Activated T-helper 17 cell treated with anti-CD3 and anti-CD28 coated beads, Interleukin-2, amount 50 U/mL, for 72 hours (primary cell): ENCODE measurements around the gene KPNB1. TPM values are rescaled to one million over a fixed set of nuclear protein-coding genes. Genes with fewer than 3 reads are reported as not detected.
A peak's percentile ranks its signal among the peaks of the same experiment; 100 is the strongest.
"Not testable (repeated sequence)": the region's sequence is repeated elsewhere in the genome, so short reads cannot be mapped to it uniquely, and the experiment has no call there.

Experiments
- ATAC-seq: fragments of 150-1000 bp; cut with Tn5 transposase; replicated peaks from 2 replicates; pipeline ENCODE4 v1.10.0; 2021; ENCODE audit warnings: mild to moderate bottlenecking, moderate library complexity
- H3K27ac Mint-ChIP-seq: one replicate; pipeline ENCODE4 v1.8.0; 2022; ENCODE audit warnings: mixed read lengths
- H3K27me3 Mint-ChIP-seq: one replicate; pipeline ENCODE4 v1.8.0; 2022; ENCODE audit warnings: mixed read lengths
- H3K36me3 Mint-ChIP-seq: one replicate; pipeline ENCODE4 v1.8.0; 2022; ENCODE audit warnings: low read depth, mild to moderate bottlenecking, mixed read lengths
- H3K4me1 Mint-ChIP-seq: one replicate; pipeline ENCODE4 v1.8.0; 2022; ENCODE audit warnings: mixed read lengths
- H3K4me3 Mint-ChIP-seq: one replicate; pipeline ENCODE4 v1.8.0; 2022; ENCODE audit warnings: mild to moderate bottlenecking, mixed read lengths
- H3K9me3 Mint-ChIP-seq: one replicate; pipeline ENCODE4 v1.8.0; 2022; ENCODE audit warnings: mixed read lengths
- total RNA-seq, 2 donors: library from RNA; stranded (reverse); gene quantifications; one replicate each; pipeline ENCODE4 v1.2.3, GENCODE V29; 2022

The KPNB1 gene
- total RNA-seq, 2 donors from 2014 or later, result 451 to 724 TPM

- H3K27me3 Mint-ChIP-seq, result no peaks in the 10 kb centered on the region
- no peaks in the 10 kb centered on the region for H3K9me3 Mint-ChIP-seq
- ATAC-seq, result no peak
- no peak overlapping the region for H3K4me3 Mint-ChIP-seq
- H3K27ac Mint-ChIP-seq, result no peak overlapping the region
- peaks cover 100% of the 10 kb centered on the region for H3K36me3 Mint-ChIP-seq
- peaks cover 5% of the 10 kb centered on the region for H3K4me1 Mint-ChIP-seq
Observed at GRCh38 chr17:47676510-47677165, 26.9 kb downstream of the KPNB1 start.

GRCh38 chr17:47678196-47678595, 28.5 kb downstream of the KPNB1 start:
- no peak overlapping the region for H3K4me3 Mint-ChIP-seq
- peaks cover 8% of the 10 kb centered on the region for H3K4me1 Mint-ChIP-seq
- peak overlapping the region; percentile 28 for H3K27ac Mint-ChIP-seq
- ATAC-seq, result no peak
- H3K36me3 Mint-ChIP-seq, result peaks cover 100% of the 10 kb centered on the region
- H3K27me3 Mint-ChIP-seq, result no peaks in the 10 kb centered on the region
- no peaks in the 10 kb centered on the region for H3K9me3 Mint-ChIP-seq

GRCh38 chr17:47682138-47682537, 32.4 kb downstream of the KPNB1 start:
- Mint-ChIP-seq H3K36me3 (peaks cover 100% of the 10 kb centered on the region), H3K4me1 (peaks cover 8% of the 10 kb centered on the region), H3K27ac (peak overlapping the region; percentile 68), H3K27me3 (no peaks in the 10 kb centered on the region), H3K4me3 (no peak overlapping the region), H3K9me3 (no peaks in the 10 kb centered on the region)
- ATAC-seq, result no peak

DNA sequence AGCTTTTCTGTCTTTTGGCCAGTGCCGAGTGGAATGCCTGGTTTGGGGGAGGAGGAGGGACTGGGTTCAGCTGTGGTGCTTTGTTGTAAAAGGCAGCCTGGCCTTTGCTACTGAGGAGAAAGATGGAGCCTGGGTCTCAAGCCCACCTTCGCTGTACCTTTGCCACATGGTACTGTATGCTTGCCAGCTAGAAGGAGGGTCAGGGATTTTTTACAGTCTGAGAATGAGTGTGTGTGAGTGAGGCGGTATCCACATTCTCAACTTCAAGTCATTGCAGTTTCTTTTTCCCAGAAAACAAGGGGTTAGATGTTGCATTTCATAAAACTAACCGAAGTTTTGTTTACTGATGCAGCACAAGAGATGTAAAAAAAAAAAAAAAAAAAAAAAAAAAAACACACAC, 33.0 kb downstream of the KPNB1 start:
- peak; percentile 40 for ATAC-seq

DNA sequence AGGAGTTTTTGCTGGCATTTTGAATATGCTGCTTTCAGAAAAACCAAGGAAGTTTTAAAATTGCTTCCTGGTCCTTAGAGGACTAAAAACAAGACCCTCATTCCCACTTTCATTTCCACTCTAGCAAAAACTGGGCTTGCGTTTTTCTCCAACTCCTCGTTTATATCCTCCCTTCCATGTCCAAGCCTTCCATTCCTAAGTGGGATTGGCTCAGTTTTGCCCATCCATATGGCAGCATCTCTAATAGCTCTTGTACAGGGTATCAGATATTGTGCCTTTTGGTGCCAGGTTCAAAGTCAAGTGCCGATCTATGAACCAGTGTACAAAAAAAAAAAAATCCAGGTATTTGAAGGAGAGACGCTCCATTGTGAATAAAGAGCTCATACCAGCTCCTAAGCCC, 34.3 kb downstream of the KPNB1 start:
- Mint-ChIP-seq H3K27ac (peak overlapping the region; percentile 34), H3K4me1 (peaks cover 8% of the 10 kb centered on the region), H3K9me3 (no peaks in the 10 kb centered on the region), H3K27me3 (no peaks in the 10 kb centered on the region), H3K4me3 (no peak overlapping the region), H3K36me3 (peaks cover 81% of the 10 kb centered on the region)
- no peak for ATAC-seq

More for the DNA sequence above, 33.0 kb downstream of the KPNB1 start:
- not testable (repeated sequence) for H3K4me1 Mint-ChIP-seq, H3K4me3 Mint-ChIP-seq, H3K9me3 Mint-ChIP-seq, H3K27me3 Mint-ChIP-seq
- Mint-ChIP-seq H3K27ac (peak overlapping the region; percentile 68), H3K36me3 (peaks cover 94% of the 10 kb centered on the region)

GRCh38 chr17:47684535-47685193, 34.9 kb downstream of the KPNB1 start:
- H3K36me3 Mint-ChIP-seq, result peaks cover 75% of the 10 kb centered on the region
- H3K27me3 Mint-ChIP-seq, result no peaks in the 10 kb centered on the region
- ATAC-seq, result no peak
- H3K4me3 Mint-ChIP-seq, result no peak overlapping the region
- no peak overlapping the region for H3K27ac Mint-ChIP-seq
- peaks cover 8% of the 10 kb centered on the region for H3K4me1 Mint-ChIP-seq
- no peaks in the 10 kb centered on the region for H3K9me3 Mint-ChIP-seq

- H3K9me3 Mint-ChIP-seq, result no peaks in the 10 kb centered on the region
- peak overlapping the region; percentile 37 for H3K27ac Mint-ChIP-seq
- no peak for ATAC-seq
- H3K4me3 Mint-ChIP-seq, result no peak overlapping the region
- H3K27me3 Mint-ChIP-seq, result no peaks in the 10 kb centered on the region
- H3K36me3 Mint-ChIP-seq, result peaks cover 64% of the 10 kb centered on the region
- H3K4me1 Mint-ChIP-seq, result peaks cover 8% of the 10 kb centered on the region
Observed at GRCh38 chr17:47685556-47686275, 36.0 kb downstream of the KPNB1 start.

GRCh38 chr17:47686276-47686635, 36.5 kb downstream of the KPNB1 start:
- ATAC-seq, result no peak
- Mint-ChIP-seq H3K4me1 (peaks cover 8% of the 10 kb centered on the region), H3K27ac (peak overlapping the region; percentile 37), H3K27me3 (no peaks in the 10 kb centered on the region), H3K36me3 (peaks cover 59% of the 10 kb centered on the region), H3K9me3 (no peaks in the 10 kb centered on the region), H3K4me3 (no peak overlapping the region)

- ATAC-seq, result no peak
- H3K4me3 Mint-ChIP-seq, result no peak overlapping the region
- peak overlapping the region; percentile 57 for H3K27ac Mint-ChIP-seq
- peaks cover 53% of the 10 kb centered on the region for H3K36me3 Mint-ChIP-seq
- no peaks in the 10 kb centered on the region for H3K27me3 Mint-ChIP-seq
- peaks cover 10% of the 10 kb centered on the region for H3K4me1 Mint-ChIP-seq
- no peaks in the 10 kb centered on the region for H3K9me3 Mint-ChIP-seq
Observed at GRCh38 chr17:47686664-47687327, 37.1 kb downstream of the KPNB1 start.

- ATAC-seq, result no peak
- Mint-ChIP-seq H3K27ac (peak overlapping the region; percentile 57), H3K4me1 (peaks cover 11% of the 10 kb centered on the region), H3K4me3 (no peak overlapping the region), H3K9me3 (no peaks in the 10 kb centered on the region), H3K27me3 (no peaks in the 10 kb centered on the region), H3K36me3 (peaks cover 48% of the 10 kb centered on the region)
Observed at GRCh38 chr17:47687328-47687690, 37.6 kb downstream of the KPNB1 start.

GRCh38 chr17:47687748-47688147, 38.0 kb downstream of the KPNB1 start:
- H3K9me3 Mint-ChIP-seq, result no peaks in the 10 kb centered on the region
- H3K27ac Mint-ChIP-seq, result no peak overlapping the region
- peaks cover 44% of the 10 kb centered on the region for H3K36me3 Mint-ChIP-seq
- ATAC-seq, result no peak
- peaks cover 15% of the 10 kb centered on the region for H3K4me1 Mint-ChIP-seq
- H3K27me3 Mint-ChIP-seq, result no peaks in the 10 kb centered on the region
- no peak overlapping the region for H3K4me3 Mint-ChIP-seq

DNA sequence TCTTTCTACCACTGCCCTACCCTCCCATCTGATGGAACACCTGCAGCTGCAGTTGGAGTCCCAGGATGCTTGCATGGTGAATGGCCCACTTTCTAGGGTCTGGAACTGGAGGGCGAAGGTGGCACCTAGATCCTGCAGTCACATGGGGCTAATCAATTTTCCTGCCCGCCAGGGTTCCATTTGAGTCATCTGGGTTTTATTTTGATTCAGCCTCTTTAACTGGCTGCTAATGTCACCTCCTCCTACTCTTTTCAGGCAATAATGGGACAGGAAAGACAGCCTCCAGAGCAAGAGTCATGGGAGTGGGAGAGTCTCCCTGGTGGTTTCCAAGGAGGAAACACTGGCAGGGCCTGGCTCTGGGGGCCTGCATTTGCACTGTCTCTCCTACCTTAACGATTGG, 40.4 kb downstream of the KPNB1 start:
- no peak overlapping the region for H3K27ac Mint-ChIP-seq
- peaks cover 28% of the 10 kb centered on the region for H3K4me1 Mint-ChIP-seq
- H3K36me3 Mint-ChIP-seq, result peaks cover 31% of the 10 kb centered on the region
- H3K4me3 Mint-ChIP-seq, result no peak overlapping the region
- H3K9me3 Mint-ChIP-seq, result no peaks in the 10 kb centered on the region
- ATAC-seq, result peak; percentile 42
- H3K27me3 Mint-ChIP-seq, result no peaks in the 10 kb centered on the region

- H3K27ac Mint-ChIP-seq, result peak overlapping the region; percentile 91
- peak overlapping the region; percentile 92 for H3K4me3 Mint-ChIP-seq
- H3K36me3 Mint-ChIP-seq, result peaks cover 32% of the 10 kb centered on the region
- no peak for ATAC-seq
- H3K9me3 Mint-ChIP-seq, result no peaks in the 10 kb centered on the region
- peaks cover 31% of the 10 kb centered on the region for H3K4me1 Mint-ChIP-seq
- H3K27me3 Mint-ChIP-seq, result no peaks in the 10 kb centered on the region
Observed at GRCh38 chr17:47692137-47692894, 42.6 kb downstream of the KPNB1 start.
